Transverse colon (tissue), 4 donors: ENCODE results near the gene SLC39A5. TPM values are rescaled to one million over a fixed set of nuclear protein-coding genes. Genes with fewer than 3 reads are reported as not detected.
"Not testable (repeated sequence)": the region's sequence is repeated elsewhere in the genome, so short reads cannot be mapped to it uniquely, and the experiment has no call there.

ENCODE experiments used
- DNase-seq: peaks from one replicate; pipeline ENCODE4 v3.0.0-alpha.2; 2019
- H3K27ac ChIP-seq, 4 donors: fragments of 200-600 bp; sonication (generic); 2 replicates each; pipeline ENCODE4 v1.5.1; 2016 to 2018; ENCODE audit warnings: inconsistent platforms in 4 of 4
- H3K27me3 ChIP-seq: fragments of 200-600 bp; sonication (generic); 2 replicates; pipeline ENCODE4 v1.5.1; 2017; ENCODE audit warnings: inconsistent platforms
- H3K36me3 ChIP-seq, 4 donors: fragments of 200-600 bp; sonication (generic); 2 replicates each; pipeline ENCODE4 v1.5.1; 2017 to 2019; ENCODE audit warnings: inconsistent platforms in 4 of 4
- H3K4me1 ChIP-seq, 4 donors: fragments of 200-600 bp; sonication (generic); 2 replicates each; pipeline ENCODE4 v1.5.1; 2017 to 2020; ENCODE audit warnings: inconsistent platforms in 4 of 4
- H3K4me3 ChIP-seq, 4 donors: fragments of 200-600 bp; sonication (generic); 1 replicate in 1 of 4; 2 replicates in 3 of 4; pipeline versions ENCODE4 v1.5.1 to v1.6.1; 2017 to 2019; ENCODE audit warnings: inconsistent platforms in 4 of 4
- H3K9me3 ChIP-seq, 2 donors: fragments of 200-600 bp; sonication (generic); 2 replicates each; pipeline ENCODE4 v1.5.1; 2017 to 2019; ENCODE audit warnings: inconsistent platforms in 2 of 2
- EP300 ChIP-seq: sonication (generic); formaldehyde crosslinking; IDR thresholded peaks from one replicate; pipeline ENCODE4 v1.6.1; 2017; ENCODE audit warnings: antibody characterized with exemption, low read depth
- POLR2A ChIP-seq: fragments of 450-650 bp; IDR thresholded peaks from one replicate; pipeline ENCODE4 v1.6.1; 2016; ENCODE audit warnings: antibody characterized with exemption, mild to moderate bottlenecking, moderate library complexity
- POLR2AphosphoS5 ChIP-seq, 3 donors: sonication (generic); formaldehyde crosslinking; IDR thresholded peaks; one replicate each; pipeline ENCODE4 v1.6.1; 2016; ENCODE audit warnings: antibody characterized with exemption in 3 of 3
- WGBS, 2 donors: methylation state at CpG; one replicate each; pipeline ENCODE4 v1.1.5; 2018; ENCODE audit warnings: low coverage in 1 of 2; 5-methylcytosine and 5-hydroxymethylcytosine counted together
- in situ Hi-C, 4 donors: fragments of 200-750 bp; cut with MboI; loops; one replicate each; pipeline versions ENCODE4 v1.15.0 to v1.15.1; 2017; ENCODE audit warnings: low sequenced_read_pairs in 3 of 4, low pct_ligation_motif_present in 1 of 4, low pct_unique_long_range_greater_than_20kb in 1 of 4
- intact Hi-C: fragments of 100-400 bp; cut with DNase I; formaldehyde crosslinking; loops from one replicate; pipeline ENCODE4 v1.15.1; 2023; ENCODE audit warnings: low total_unique reads
- total RNA-seq, 4 donors: library from RNA; depleted of rRNA; stranded (reverse); fragments of >200 nt; gene quantifications; one replicate each; pipeline ENCODE4 v1.1.0, GENCODE V29; 2016
- TF ChIP-seq, protein P1 (sequence below), 5 experiments: fragments of 200-600 bp in 3 of 5; fragments of 450-650 bp in 2 of 5; sonication (generic) in 3 of 5; IDR thresholded peaks; 1 replicate in 2 of 5; 2 replicates in 3 of 5; pipeline ENCODE4 v1.5.1; 2016 to 2017; ENCODE audit warnings: antibody characterized with exemption in 5 of 5, inconsistent platforms in 3 of 5, mild to moderate bottlenecking in 2 of 5, moderate library complexity in 1 of 5

The SLC39A5 gene
- total RNA-seq, 4 donors from 2014 or later, result 225 to 325 (median 283) TPM

DNA sequence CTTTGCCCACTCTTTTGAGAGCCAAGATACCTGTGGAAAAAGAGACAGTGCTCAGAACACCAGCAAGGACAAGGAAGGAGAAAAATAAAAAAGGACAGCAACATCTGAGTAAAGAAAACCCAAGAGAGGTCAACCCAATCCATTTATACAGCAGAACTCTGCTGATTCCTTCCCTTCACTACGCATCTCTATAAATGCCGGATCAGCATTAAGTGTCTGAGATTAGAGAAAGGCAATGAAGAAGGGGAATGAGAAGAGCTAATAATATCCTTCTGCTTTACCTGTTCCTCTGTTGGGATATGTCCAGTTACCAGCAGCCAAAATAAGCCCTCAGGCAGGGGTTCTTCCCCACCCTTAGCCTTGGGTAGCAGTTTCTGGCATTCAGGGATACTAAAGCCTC lies 52.7 kb downstream of the SLC39A5 start:
- Histone ChIP-seq H3K27me3 (no peaks in the 10 kb centered on the region), H3K4me3 (no peak overlapping the region), H3K36me3 (peaks cover 0 to 76% (median 31%) of the 10 kb centered on the region in 4 donors), H3K9me3 (no peaks in the 10 kb centered on the region), H3K27ac (peak overlapping the region in 2 of 4 donors; percentile 30 to 37), H3K4me1 (no peaks in the 10 kb centered on the region)
- in situ Hi-C loops, result no loop called here
- 92 to 94% methylated on average over 2 of the region's 2 CpGs for WGBS, 2 donors
- TF ChIP-seq EP300 (no peak), POLR2AphosphoS5 (IDR thresholded peaks at IDR 0.05) (no peak), POLR2A (no peak)
- TF ChIP-seq, protein P1, sequence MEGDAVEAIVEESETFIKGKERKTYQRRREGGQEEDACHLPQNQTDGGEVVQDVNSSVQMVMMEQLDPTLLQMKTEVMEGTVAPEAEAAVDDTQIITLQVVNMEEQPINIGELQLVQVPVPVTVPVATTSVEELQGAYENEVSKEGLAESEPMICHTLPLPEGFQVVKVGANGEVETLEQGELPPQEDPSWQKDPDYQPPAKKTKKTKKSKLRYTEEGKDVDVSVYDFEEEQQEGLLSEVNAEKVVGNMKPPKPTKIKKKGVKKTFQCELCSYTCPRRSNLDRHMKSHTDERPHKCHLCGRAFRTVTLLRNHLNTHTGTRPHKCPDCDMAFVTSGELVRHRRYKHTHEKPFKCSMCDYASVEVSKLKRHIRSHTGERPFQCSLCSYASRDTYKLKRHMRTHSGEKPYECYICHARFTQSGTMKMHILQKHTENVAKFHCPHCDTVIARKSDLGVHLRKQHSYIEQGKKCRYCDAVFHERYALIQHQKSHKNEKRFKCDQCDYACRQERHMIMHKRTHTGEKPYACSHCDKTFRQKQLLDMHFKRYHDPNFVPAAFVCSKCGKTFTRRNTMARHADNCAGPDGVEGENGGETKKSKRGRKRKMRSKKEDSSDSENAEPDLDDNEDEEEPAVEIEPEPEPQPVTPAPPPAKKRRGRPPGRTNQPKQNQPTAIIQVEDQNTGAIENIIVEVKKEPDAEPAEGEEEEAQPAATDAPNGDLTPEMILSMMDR (IDR thresholded peaks at IDR 0.05), result no peak
- intact Hi-C loops, result no loop called here
- no peak for DNase-seq

DNA sequence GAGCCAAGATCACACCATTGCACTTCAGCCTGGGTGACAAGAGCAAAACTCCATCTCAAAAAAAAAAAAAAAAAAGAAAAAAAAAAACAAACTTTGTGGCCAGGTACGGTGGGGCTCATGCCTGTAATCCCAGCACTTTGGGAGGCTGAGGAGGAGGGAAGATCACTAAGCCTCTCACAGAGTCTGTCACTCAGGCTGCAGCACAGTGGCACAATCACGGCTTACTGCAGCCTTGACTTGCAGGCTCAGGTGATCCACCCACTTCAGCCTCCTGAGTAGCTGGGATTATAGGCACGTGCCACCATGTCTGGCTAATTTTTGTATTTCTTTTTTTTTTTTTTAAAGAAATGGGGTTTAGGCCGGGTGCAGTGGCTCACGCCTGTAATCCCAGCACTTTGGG lies 54.4 kb downstream of the SLC39A5 start:
- H3K9me3 ChIP-seq, H3K27ac ChIP-seq, H3K27me3 ChIP-seq, in situ Hi-C loops, DNase-seq, H3K4me3 ChIP-seq, intact Hi-C loops, H3K4me1 ChIP-seq: not testable (repeated sequence)
- H3K36me3 ChIP-seq, result peaks cover 0 to 63% (median 22%) of the 10 kb centered on the region in 4 donors
- 90 to 96% methylated on average over 2 to 5 of the region's 5 CpGs for WGBS, 2 donors

DNA sequence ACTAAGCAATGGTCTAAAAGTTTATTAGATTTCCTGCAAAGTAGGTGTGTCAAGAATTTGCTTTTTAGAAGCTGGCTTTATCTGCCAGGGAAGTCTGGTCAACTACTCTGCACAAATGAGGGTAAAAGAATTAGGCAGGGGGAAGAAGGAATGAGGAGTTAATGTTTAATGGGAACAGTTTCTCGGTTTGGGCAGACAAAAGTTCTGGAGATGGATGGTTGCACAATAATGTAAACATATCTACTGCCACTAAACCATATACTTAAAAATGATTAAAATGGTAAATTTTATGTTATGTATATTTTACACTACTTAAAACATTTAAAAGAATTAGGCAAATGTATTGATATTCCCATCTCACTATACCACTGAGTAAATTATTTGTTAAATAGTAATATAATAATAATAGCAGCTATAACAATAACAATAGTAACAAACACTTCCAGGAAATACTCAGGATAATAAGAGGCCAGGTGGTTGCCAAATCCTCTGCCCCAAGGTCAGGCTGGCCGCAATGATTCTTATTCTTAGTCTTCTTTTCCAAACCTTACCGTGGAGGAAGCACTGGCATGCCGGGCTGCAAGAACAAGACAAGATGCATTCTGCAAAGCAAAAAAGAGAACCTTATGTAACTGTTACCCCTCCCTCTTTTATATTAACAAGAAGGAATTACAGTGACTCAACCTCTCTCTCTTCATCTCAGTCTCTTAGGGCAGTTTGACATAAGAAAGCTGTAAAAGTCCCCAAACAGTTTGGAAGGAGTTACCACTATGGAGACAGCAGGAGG lies 56.4 kb downstream of the SLC39A5 start:
- TF ChIP-seq POLR2A, result no peak
- no peak for TF ChIP-seq EP300
- TF ChIP-seq, protein P1 (IDR thresholded peaks at IDR 0.05), result no peak
- TF ChIP-seq POLR2AphosphoS5 (IDR thresholded peaks at IDR 0.05), result no peak
- Histone ChIP-seq H3K4me3 (no peak overlapping the region), H3K9me3 (no peaks in the 10 kb centered on the region), H3K36me3 (peaks cover 0 to 49% (median 24%) of the 10 kb centered on the region in 4 donors), H3K27ac (no peak overlapping the region), H3K27me3 (no peaks in the 10 kb centered on the region), H3K4me1 (peaks cover 0 to 2% (median 0%) of the 10 kb centered on the region in 4 donors)
- in situ Hi-C loops, result no loop called here
- DNase-seq, result no peak
- intact Hi-C loops, result no loop called here
- 35 to 50% methylated on average over 4 of the region's 4 CpGs for WGBS, 2 donors

Other genes with a start within 250 kb of the SLC39A5 start
- gene SUOX, start 232.8 kb upstream of the SLC39A5 start, total RNA-seq, result 10 to 100 TPM; 30.1 to 45.3 (median 33.9) TPM
- 1 to 10 TPM; 1.9 to 6.2 (median 3.9) TPM for gene IKZF4, start 209.0 kb upstream of the SLC39A5 start, total RNA-seq
- gene RPS26, start 188.1 kb upstream of the SLC39A5 start, total RNA-seq, result 1,000 to 10,000 TPM in 2 of 4 donors, 100 to 1,000 TPM in 2; 283 to 2,670 (median 937) TPM
- 100 to 1,000 TPM; 270 to 634 (median 340) TPM for gene ERBB3, start 149.9 kb upstream of the SLC39A5 start, total RNA-seq
- gene PA2G4, start 125.5 kb upstream of the SLC39A5 start, total RNA-seq, result 10 to 100 TPM; 22.1 to 63.0 (median 44.8) TPM
- gene RPL41, start 113.4 kb upstream of the SLC39A5 start, total RNA-seq, result 1,000 to 10,000 TPM in 2 of 4 donors, 100 to 1,000 TPM in 2; 841 to 2,950 (median 1,684) TPM
- gene ZC3H10, start 111.8 kb upstream of the SLC39A5 start, total RNA-seq, result 10 to 100 TPM in 1 of 4 donors, 1 to 10 TPM in 3; 3.7 to 10.1 (median 4.5) TPM
- 100 to 1,000 TPM in 2 of 4 donors, 10 to 100 TPM in 2; 94.2 to 133 (median 97.9) TPM for gene ESYT1, start 101.8 kb upstream of the SLC39A5 start, total RNA-seq
- gene MYL6B, start 77.5 kb upstream of the SLC39A5 start, total RNA-seq, result 10 to 100 TPM in 3 of 4 donors, not detected in 1; 26.4 to 30.0 (median 26.7) TPM
- 1,000 to 10,000 TPM; 1,233 to 3,440 (median 2,458) TPM for gene MYL6, start 71.7 kb upstream of the SLC39A5 start, total RNA-seq
- 100 to 1,000 TPM in 3 of 4 donors, 10 to 100 TPM in 1; 63.8 to 231 (median 135) TPM for gene SMARCC2, start 40.6 kb upstream of the SLC39A5 start, total RNA-seq
- 10 to 100 TPM; 39.0 to 51.3 (median 42.7) TPM for gene RNF41, start 8.1 kb upstream of the SLC39A5 start, total RNA-seq
- gene NABP2, start 5.7 kb upstream of the SLC39A5 start, total RNA-seq, result 10 to 100 TPM in 3 of 4 donors, 1 to 10 TPM in 1; 4.9 to 26.8 (median 15.5) TPM
- 100 to 1,000 TPM in 1 of 4 donors, 10 to 100 TPM in 3; 28.4 to 120 (median 40.0) TPM for gene ANKRD52, start 28.3 kb downstream of the SLC39A5 start, total RNA-seq
- gene COQ10A, start 36.9 kb downstream of the SLC39A5 start, total RNA-seq, result 10 to 100 TPM in 3 of 4 donors, 1 to 10 TPM in 1; 6.7 to 51.5 (median 27.9) TPM
- 100 to 1,000 TPM in 3 of 4 donors, 10 to 100 TPM in 1; 92.4 to 297 (median 213) TPM for gene CS, start 70.3 kb downstream of the SLC39A5 start, total RNA-seq
- gene CNPY2, start 85.9 kb downstream of the SLC39A5 start, total RNA-seq, result 10 to 100 TPM; 34.0 to 87.2 (median 51.8) TPM
- 100 to 1,000 TPM in 1 of 4 donors, 10 to 100 TPM in 3; 45.2 to 206 (median 58.0) TPM for gene PAN2, start 103.9 kb downstream of the SLC39A5 start, total RNA-seq
- 1 to 10 TPM in 1 of 4 donors, not detected in 3; 1.3 TPM for gene IL23A, start 108.8 kb downstream of the SLC39A5 start, total RNA-seq
- 100 to 1,000 TPM in 3 of 4 donors, 10 to 100 TPM in 1; 85.6 to 192 (median 115) TPM for gene STAT2, start 130.1 kb downstream of the SLC39A5 start, total RNA-seq
- not detected for gene APOF, start 132.8 kb downstream of the SLC39A5 start, total RNA-seq
- 1 to 10 TPM in 3 of 4 donors, under 1 TPM in 1; 0.75 to 7.8 (median 3.9) TPM for gene TIMELESS, start 219.4 kb downstream of the SLC39A5 start, total RNA-seq
- gene MIP, start 224.6 kb downstream of the SLC39A5 start, total RNA-seq, result not detected
- 10 to 100 TPM in 1 of 4 donors, 1 to 10 TPM in 3; 3.0 to 11.5 (median 3.9) TPM for gene SPRYD4, start 238.5 kb downstream of the SLC39A5 start, total RNA-seq